Uterus (tissue), 4 donors: ENCODE measurements around the gene ELP6. TPM values are rescaled to one million over a fixed set of nuclear protein-coding genes. Genes with fewer than 3 reads are reported as not detected.
"Not testable (repeated sequence)": the region's sequence is repeated elsewhere in the genome, so short reads cannot be mapped to it uniquely, and the experiment has no call there.

ENCODE experiments used
- DNase-seq, 2 donors: peaks; one replicate each; pipeline ENCODE4 v3.0.0-alpha.2; 2019 to 2020
- H3K27ac ChIP-seq, 2 donors: fragments of 200-600 bp; sonication (generic); 1 replicate in 1 of 2; 2 replicates in 1 of 2; pipeline ENCODE4 v1.5.1; 2016 to 2018
- H3K27me3 ChIP-seq, 2 donors: fragments of 200-600 bp; sonication (generic); one replicate each; pipeline ENCODE4 v1.5.1; 2018 to 2019; ENCODE audit warnings: control low read depth in 1 of 2
- H3K36me3 ChIP-seq, 2 donors: fragments of 200-600 bp; sonication (generic); one replicate each; pipeline ENCODE4 v1.5.1; 2019; ENCODE audit warnings: control low read depth in 1 of 2
- H3K4me1 ChIP-seq, 2 donors: fragments of 200-600 bp; sonication (generic); one replicate each; pipeline ENCODE4 v1.5.1; 2018 to 2019; ENCODE audit warnings: control low read depth in 1 of 2
- H3K4me3 ChIP-seq, 2 donors: fragments of 200-600 bp; sonication (generic); 1 replicate in 1 of 2; 2 replicates in 1 of 2; pipeline ENCODE4 v1.5.1; 2018 to 2019; ENCODE audit warnings: mild to moderate bottlenecking in 1 of 2
- H3K9me3 ChIP-seq, 2 donors: fragments of 200-600 bp; sonication (generic); one replicate each; pipeline ENCODE4 v1.5.1; 2019; ENCODE audit warnings: control low read depth in 1 of 2
- CTCF ChIP-seq, 4 experiments: fragments of 200-600 bp in 2 of 4; fragments of 450-650 bp in 2 of 4; sonication (generic) in 2 of 4; IDR thresholded peaks; one replicate each; pipeline ENCODE4 v1.5.1; 2016 to 2019; ENCODE audit warnings: antibody characterized with exemption in 4 of 4, mild to moderate bottlenecking in 2 of 4, moderate library complexity in 1 of 4
- POLR2A ChIP-seq, 2 donors: fragments of 450-650 bp; IDR thresholded peaks; one replicate each; pipeline ENCODE4 v1.6.1; 2016; ENCODE audit warnings: antibody characterized with exemption in 2 of 2, mild to moderate bottlenecking in 1 of 2, moderate library complexity in 1 of 2
- intact Hi-C: fragments of 100-400 bp; cut with DNase I; formaldehyde crosslinking; loops from one replicate; pipeline ENCODE4 v1.15.1; 2023; ENCODE audit warnings: low total_unique reads
- total RNA-seq, 4 donors: library from RNA; depleted of rRNA in 3 of 4; stranded (reverse); fragments of >200 nt in 3 of 4; gene quantifications; one replicate each; pipeline versions ENCODE4 v1.1.0 to v1.2.4, GENCODE V29; 2014 to 2023
- donor health status: DM: yes; HTN: yes; CAD: no.

ELP6 gene
- total RNA-seq, 4 donors from 2014 or later: 6.2 to 33.5 (median 22.5) TPM

- Histone ChIP-seq H3K36me3 (no peaks in the 10 kb centered on the region), H3K9me3 (no peaks in the 10 kb centered on the region), H3K4me1 (no peaks in the 10 kb centered on the region), H3K27me3 (no peaks in the 10 kb centered on the region), H3K27ac (peak overlapping the region; percentile 94 to 96), H3K4me3 (peak overlapping the region; percentile 69 to 77)
- intact Hi-C loops: no loop called here
- peak; percentile 33 to 34 for DNase-seq
- TF ChIP-seq CTCF (IDR thresholded peaks at IDR 0.05) (no peak), POLR2A (IDR thresholded peaks at IDR 0.05) (no peak)
Measured at GRCh38 chr3:47512416-47513124, 942 bp downstream of the ELP6 start.

DNA sequence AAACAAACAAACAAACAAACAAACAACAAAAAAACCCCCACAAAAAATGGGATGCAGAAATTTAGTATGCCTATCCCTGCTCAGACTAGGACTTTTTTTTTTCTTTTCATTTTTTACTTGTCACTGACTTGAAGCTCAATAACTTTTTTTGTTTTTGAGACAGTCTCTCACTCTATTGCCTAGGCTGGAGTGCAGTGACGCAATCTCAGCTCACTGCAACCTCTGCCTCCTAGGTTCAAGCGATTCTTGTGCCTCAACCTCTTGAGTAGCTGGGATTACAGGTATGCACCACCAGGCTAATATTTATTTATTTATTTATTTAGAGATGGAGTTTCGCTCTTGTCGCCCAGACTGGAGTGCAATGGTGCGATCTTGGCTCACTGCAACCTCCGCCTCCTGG is 8.2 kb downstream of the ELP6 start:
- H3K4me3 ChIP-seq, H3K36me3 ChIP-seq, DNase-seq, H3K4me1 ChIP-seq, H3K27me3 ChIP-seq, H3K9me3 ChIP-seq, H3K27ac ChIP-seq, intact Hi-C loops: not testable (repeated sequence)

DNA sequence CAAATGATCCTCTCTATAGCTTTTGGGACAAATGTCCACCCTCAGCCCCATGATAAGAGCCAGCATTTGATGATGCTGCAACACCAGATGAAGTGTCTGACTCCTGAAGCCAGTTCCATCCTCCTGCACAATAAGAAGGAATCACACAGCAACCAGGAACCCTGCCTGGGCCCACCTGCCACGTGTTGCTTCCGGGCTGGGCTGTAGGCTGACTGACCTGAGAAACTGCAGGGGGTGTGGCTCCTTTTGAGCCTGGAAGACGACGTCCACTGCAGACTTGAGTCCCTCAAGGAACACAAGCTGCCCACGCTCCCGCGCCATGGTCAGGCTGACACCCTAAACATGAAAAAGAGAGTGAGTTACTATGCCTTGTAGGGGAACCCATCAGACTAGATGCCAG is 9.4 kb downstream of the ELP6 start:
- Histone ChIP-seq H3K4me3 (no peak overlapping the region), H3K4me1 (no peaks in the 10 kb centered on the region), H3K27ac (no peak overlapping the region), H3K27me3 (no peaks in the 10 kb centered on the region), H3K36me3 (no peaks in the 10 kb centered on the region), H3K9me3 (no peaks in the 10 kb centered on the region)
- intact Hi-C loops: no loop called here
- no peak for DNase-seq
- no peak for TF ChIP-seq CTCF (IDR thresholded peaks at IDR 0.05)
- TF ChIP-seq POLR2A (IDR thresholded peaks at IDR 0.05): no peak

DNA sequence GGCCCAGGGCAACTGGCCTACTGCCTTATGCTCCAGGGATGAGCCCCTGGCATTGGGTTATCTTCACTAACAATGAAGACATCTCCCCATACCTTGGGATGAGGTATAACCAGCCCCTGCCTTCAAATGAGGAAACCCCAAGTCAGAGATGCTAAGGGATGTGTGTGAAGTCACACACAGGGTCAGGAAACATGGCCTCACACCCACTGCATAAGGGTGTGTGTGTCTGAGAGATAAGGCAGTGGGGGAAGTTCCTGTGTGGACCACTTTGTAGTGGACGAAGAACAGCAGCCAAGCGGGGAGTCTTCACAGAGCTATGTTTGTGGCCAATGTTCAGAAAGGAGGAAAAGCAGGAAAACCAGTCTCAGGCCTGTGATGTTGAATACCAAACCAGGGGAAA is 10.5 kb downstream of the ELP6 start:
- DNase-seq: no peak
- TF ChIP-seq CTCF (IDR thresholded peaks at IDR 0.05): no peak
- TF ChIP-seq POLR2A (IDR thresholded peaks at IDR 0.05): no peak
- intact Hi-C loops: no loop called here
- Histone ChIP-seq H3K36me3 (no peaks in the 10 kb centered on the region), H3K27me3 (no peaks in the 10 kb centered on the region), H3K9me3 (no peaks in the 10 kb centered on the region), H3K4me3 (no peak overlapping the region), H3K27ac (no peak overlapping the region), H3K4me1 (no peaks in the 10 kb centered on the region)

- TF ChIP-seq CTCF (IDR thresholded peaks at IDR 0.05) (no peak), POLR2A (IDR thresholded peaks at IDR 0.05) (no peak)
- no peak for DNase-seq
- Histone ChIP-seq H3K27ac (no peak overlapping the region), H3K9me3 (no peaks in the 10 kb centered on the region), H3K27me3 (no peaks in the 10 kb centered on the region), H3K4me3 (no peak overlapping the region), H3K36me3 (no peaks in the 10 kb centered on the region), H3K4me1 (no peaks in the 10 kb centered on the region)
- intact Hi-C loops: no loop called here
Measured at GRCh38 chr3:47496892-47497291, 16.6 kb downstream of the ELP6 start.

DNA sequence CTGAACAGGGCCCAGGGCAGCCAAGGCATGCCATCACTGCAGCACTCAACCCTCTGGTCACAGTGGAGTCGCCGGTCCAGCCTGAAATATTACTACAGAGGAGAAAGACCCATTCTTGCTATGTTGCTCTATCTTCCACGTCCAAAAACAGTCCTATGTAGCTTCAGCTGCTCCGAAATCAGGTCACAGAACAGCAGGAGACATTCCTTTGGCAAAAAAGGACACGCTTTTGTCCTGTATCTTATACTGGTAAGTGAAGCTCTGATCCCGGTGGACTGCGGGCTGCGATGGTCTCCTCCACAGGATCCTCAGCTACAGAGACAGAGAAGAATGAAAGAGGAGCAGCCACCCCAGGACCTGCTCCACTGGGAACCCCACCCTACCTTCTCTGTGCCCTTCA is 17.6 kb downstream of the ELP6 start:
- TF ChIP-seq CTCF (IDR thresholded peaks at IDR 0.05): no peak
- TF ChIP-seq POLR2A (IDR thresholded peaks at IDR 0.05): no peak
- DNase-seq: no peak
- Histone ChIP-seq H3K36me3 (no peaks in the 10 kb centered on the region), H3K4me1 (no peaks in the 10 kb centered on the region), H3K9me3 (no peaks in the 10 kb centered on the region), H3K27me3 (no peaks in the 10 kb centered on the region), H3K27ac (no peak overlapping the region), H3K4me3 (no peak overlapping the region)
- intact Hi-C loops: no loop called here
